Hippocampal formation (tissue), 2 donors: ENCODE measurements around the gene KIAA1614.

Experiments
- DNase-seq, 2 donors: peaks; one replicate each; lab custom pipeline; 2025; lab: John Stamatoyannopoulos, UW

The KIAA1614 gene

GRCh38 chr1:180908074-180908765 lies 4.5 kb upstream of the KIAA1614 start:
- DNase-seq = no peak

GRCh38 chr1:180909005-180909414 lies 3.7 kb upstream of the KIAA1614 start:
- DNase-seq = no peak

GRCh38 chr1:180909462-180909976 lies 3.2 kb upstream of the KIAA1614 start:
- DNase-seq = no peak

- DNase-seq = no peak
Observed at GRCh38 chr1:180911640-180912191, 981 bp upstream of the KIAA1614 start.

GRCh38 chr1:180912211-180912800 lies 391 bp upstream of the KIAA1614 start:
- peak in 1 of 2 donors; percentile 45 for DNase-seq

GRCh38 chr1:180915426-180915965 lies 2.8 kb downstream of the KIAA1614 start:
- DNase-seq = no peak

- no peak for DNase-seq
Observed at GRCh38 chr1:180916012-180916770, 3.5 kb downstream of the KIAA1614 start.

GRCh38 chr1:180916771-180917170 lies 4.1 kb downstream of the KIAA1614 start:
- DNase-seq = no peak

- DNase-seq = no peak
Observed at GRCh38 chr1:180917306-180918065, 4.8 kb downstream of the KIAA1614 start.

GRCh38 chr1:180918519-180918918 lies 5.8 kb downstream of the KIAA1614 start:
- no peak for DNase-seq

- no peak for DNase-seq
Observed at GRCh38 chr1:180919183-180919700, 6.5 kb downstream of the KIAA1614 start.

- no peak for DNase-seq
Observed at GRCh38 chr1:180920193-180920592, 7.5 kb downstream of the KIAA1614 start.

GRCh38 chr1:180920702-180921101 lies 8.0 kb downstream of the KIAA1614 start:
- DNase-seq = no peak

GRCh38 chr1:180921386-180921785 lies 8.7 kb downstream of the KIAA1614 start:
- no peak for DNase-seq

- no peak for DNase-seq
Observed at GRCh38 chr1:180921891-180922630, 9.4 kb downstream of the KIAA1614 start.

- no peak for DNase-seq
Observed at GRCh38 chr1:180922631-180923015, 9.9 kb downstream of the KIAA1614 start.

GRCh38 chr1:180923021-180923841 lies 10.5 kb downstream of the KIAA1614 start:
- DNase-seq = no peak

GRCh38 chr1:180923887-180924286 lies 11.2 kb downstream of the KIAA1614 start:
- DNase-seq = no peak

GRCh38 chr1:180924939-180925338 lies 12.2 kb downstream of the KIAA1614 start:
- no peak for DNase-seq
